BLaER1 (cell line): ENCODE results near the gene PTPRO.

Source experiments
- H3K27ac ChIP-seq: shearing (Covaris generic); formaldehyde crosslinking; 2 replicates; pipeline ENCODE4 v1.8.1; 2022
- H3K27me3 ChIP-seq: shearing (Covaris generic); formaldehyde crosslinking; 2 replicates; pipeline ENCODE4 v1.8.1; 2022
- H3K36me3 ChIP-seq: shearing (Covaris generic); formaldehyde crosslinking; 2 replicates; pipeline ENCODE4 v1.8.1; 2022
- H3K4me1 ChIP-seq: shearing (Covaris generic); formaldehyde crosslinking; 2 replicates; pipeline ENCODE4 v1.8.1; 2022
- H3K4me2 ChIP-seq: shearing (Covaris generic); formaldehyde crosslinking; 2 replicates; pipeline ENCODE4 v1.8.1; 2022
- H3K4me3 ChIP-seq: shearing (Covaris generic); formaldehyde crosslinking; 2 replicates; pipeline ENCODE4 v1.8.1; 2022
- H3K9ac ChIP-seq: shearing (Covaris generic); formaldehyde crosslinking; 2 replicates; pipeline ENCODE4 v1.8.1; 2022
- H3K9me3 ChIP-seq: shearing (Covaris generic); formaldehyde crosslinking; 2 replicates; pipeline ENCODE4 v1.8.1; 2022
- H4K20me1 ChIP-seq: shearing (Covaris generic); formaldehyde crosslinking; 2 replicates; pipeline ENCODE4 v1.8.1; 2022
- Cebpa-rat ChIP-seq: shearing (Covaris generic); IDR thresholded peaks from 2 replicates; pipeline ENCODE4 v1.8.1; 2022

Gene PTPRO

DNA sequence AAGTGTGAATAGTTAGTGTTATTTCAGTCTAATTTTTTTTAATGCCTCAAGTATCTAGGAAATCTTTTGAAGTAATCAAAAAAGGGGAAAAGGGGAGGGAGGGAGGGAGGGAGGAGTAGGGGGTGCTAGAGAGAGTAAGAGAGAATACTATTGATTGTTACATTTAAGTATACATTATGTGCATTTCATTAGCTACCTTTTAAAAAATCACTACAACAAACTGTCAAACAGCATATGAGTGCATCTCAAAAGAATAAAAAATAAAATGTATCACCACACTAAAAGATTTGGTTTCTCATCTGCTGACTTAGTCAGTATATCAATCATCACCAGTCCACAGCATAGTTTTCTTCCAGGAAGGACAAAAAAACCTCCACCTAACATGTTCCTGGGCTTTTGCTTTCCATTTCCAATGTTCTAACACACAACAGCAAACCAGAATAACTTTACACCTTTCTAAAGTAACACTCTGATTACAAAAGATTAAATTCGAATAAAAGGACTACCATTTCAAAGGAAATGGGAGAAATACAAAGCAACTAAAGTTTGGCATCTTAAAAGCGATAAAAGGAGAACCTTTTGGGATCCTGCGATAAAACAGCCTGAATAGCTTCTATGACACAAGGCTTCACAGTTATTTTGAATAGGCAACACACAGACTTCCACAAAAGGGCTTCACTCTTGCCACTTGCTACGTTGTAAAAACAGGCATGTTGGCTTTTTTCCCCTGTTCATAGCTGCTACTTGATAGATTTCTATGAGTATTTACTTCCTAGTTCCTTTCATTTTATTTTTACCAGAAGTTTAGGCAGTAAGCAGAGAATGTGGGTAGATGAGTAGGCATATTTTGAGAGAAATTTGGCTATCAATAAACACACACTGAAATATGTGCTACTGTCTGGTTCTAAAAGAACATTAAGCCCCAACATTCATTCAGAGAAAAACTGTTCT lies 306.0 kb downstream of the PTPRO start:
- no peak overlapping the region for H3K4me3 ChIP-seq
- no peaks in the 10 kb centered on the region for H3K27me3 ChIP-seq
- no peak overlapping the region for H3K27ac ChIP-seq
- no peak for TF ChIP-seq Cebpa-rat
- peaks cover 19% of the 10 kb centered on the region for H3K4me1 ChIP-seq
- no peaks in the 10 kb centered on the region for H3K36me3 ChIP-seq
- peak overlapping the region; percentile 26 for H3K4me2 ChIP-seq
- no peaks in the 10 kb centered on the region for H3K9me3 ChIP-seq
- H4K20me1 ChIP-seq: no peaks in the 10 kb centered on the region
- H3K9ac ChIP-seq: no peak overlapping the region

- H3K4me3 ChIP-seq: no peak overlapping the region
- no peak for TF ChIP-seq Cebpa-rat
- no peaks in the 10 kb centered on the region for H4K20me1 ChIP-seq
- H3K27me3 ChIP-seq: no peaks in the 10 kb centered on the region
- peak overlapping the region; percentile 32; the same call in 1 of the 2 replicates for H3K4me2 ChIP-seq
- H3K4me1 ChIP-seq: peaks cover 19% of the 10 kb centered on the region
- no peaks in the 10 kb centered on the region for H3K9me3 ChIP-seq
- H3K9ac ChIP-seq: no peak overlapping the region
- no peak overlapping the region for H3K27ac ChIP-seq
- H3K36me3 ChIP-seq: no peaks in the 10 kb centered on the region
Measured at GRCh38 chr12:15629108-15629507, 306.8 kb downstream of the PTPRO start.

- Histone ChIP-seq H4K20me1 (no peaks in the 10 kb centered on the region), H3K9me3 (no peaks in the 10 kb centered on the region), H3K27me3 (no peaks in the 10 kb centered on the region), H3K36me3 (no peaks in the 10 kb centered on the region), H3K4me2 (no peak overlapping the region; the same call in 1 of the 2 replicates), H3K27ac (no peak overlapping the region), H3K4me1 (peaks cover 19% of the 10 kb centered on the region), H3K9ac (no peak overlapping the region), H3K4me3 (no peak overlapping the region)
- TF ChIP-seq Cebpa-rat: no peak
Measured at GRCh38 chr12:15629761-15630160, 307.5 kb downstream of the PTPRO start.

- no peaks in the 10 kb centered on the region for H3K27me3 ChIP-seq
- H3K4me1 ChIP-seq: peaks cover 19% of the 10 kb centered on the region
- no peak for TF ChIP-seq Cebpa-rat
- H3K27ac ChIP-seq: no peak overlapping the region
- H3K9me3 ChIP-seq: no peaks in the 10 kb centered on the region
- H4K20me1 ChIP-seq: no peaks in the 10 kb centered on the region
- H3K4me2 ChIP-seq: no peak overlapping the region
- no peak overlapping the region for H3K9ac ChIP-seq
- no peak overlapping the region for H3K4me3 ChIP-seq
- no peaks in the 10 kb centered on the region for H3K36me3 ChIP-seq
Measured at GRCh38 chr12:15631007-15631715, 308.9 kb downstream of the PTPRO start.

DNA sequence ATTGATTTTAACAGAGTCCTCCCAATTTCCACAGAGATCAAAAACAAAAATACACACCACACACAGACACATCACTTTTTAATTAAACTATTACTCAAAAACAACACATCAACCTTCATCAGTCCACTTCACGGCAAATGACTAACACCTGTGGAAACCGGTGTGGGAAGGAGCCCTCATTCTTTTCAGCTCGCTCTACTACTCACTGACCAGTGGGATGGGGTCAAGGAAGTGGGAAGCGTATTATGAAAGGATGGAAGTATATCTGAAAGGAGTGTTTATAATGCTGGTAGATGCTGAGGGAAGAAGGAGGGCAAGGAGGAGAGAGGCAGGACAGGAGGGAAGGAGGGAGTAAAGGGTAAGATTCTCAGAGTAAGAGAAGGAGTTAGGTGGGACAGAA lies 310.4 kb downstream of the PTPRO start:
- no peaks in the 10 kb centered on the region for H3K9me3 ChIP-seq
- no peaks in the 10 kb centered on the region for H3K36me3 ChIP-seq
- H3K4me3 ChIP-seq: no peak overlapping the region
- H3K9ac ChIP-seq: no peak overlapping the region
- H3K4me2 ChIP-seq: no peak overlapping the region
- peaks cover 14% of the 10 kb centered on the region for H3K4me1 ChIP-seq
- H4K20me1 ChIP-seq: no peaks in the 10 kb centered on the region
- TF ChIP-seq Cebpa-rat: no peak
- no peak overlapping the region for H3K27ac ChIP-seq
- no peaks in the 10 kb centered on the region for H3K27me3 ChIP-seq

DNA sequence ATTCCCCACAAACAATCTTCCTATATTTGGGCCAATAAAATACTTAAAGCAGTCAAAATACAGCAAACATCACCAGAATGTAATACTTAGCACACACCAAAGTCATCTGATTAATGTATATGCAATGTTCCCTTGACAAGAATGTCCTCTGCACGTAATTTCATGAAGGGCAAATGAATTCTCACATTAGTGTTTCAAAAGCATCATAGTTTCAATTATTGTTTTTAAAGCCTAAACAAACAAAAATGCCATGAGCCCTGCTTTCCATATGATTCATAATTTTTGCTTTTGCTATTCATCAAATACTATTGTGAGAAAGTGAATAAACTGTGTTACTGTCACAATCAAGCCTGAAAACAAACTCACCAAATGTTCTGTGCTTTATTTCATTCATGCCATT lies 310.9 kb downstream of the PTPRO start:
- H4K20me1 ChIP-seq: no peaks in the 10 kb centered on the region
- H3K4me3 ChIP-seq: no peak overlapping the region
- no peaks in the 10 kb centered on the region for H3K9me3 ChIP-seq
- no peak overlapping the region for H3K9ac ChIP-seq
- no peaks in the 10 kb centered on the region for H3K36me3 ChIP-seq
- no peaks in the 10 kb centered on the region for H3K27me3 ChIP-seq
- no peak overlapping the region for H3K27ac ChIP-seq
- H3K4me1 ChIP-seq: peaks cover 11% of the 10 kb centered on the region
- no peak overlapping the region for H3K4me2 ChIP-seq
- no peak for TF ChIP-seq Cebpa-rat

DNA sequence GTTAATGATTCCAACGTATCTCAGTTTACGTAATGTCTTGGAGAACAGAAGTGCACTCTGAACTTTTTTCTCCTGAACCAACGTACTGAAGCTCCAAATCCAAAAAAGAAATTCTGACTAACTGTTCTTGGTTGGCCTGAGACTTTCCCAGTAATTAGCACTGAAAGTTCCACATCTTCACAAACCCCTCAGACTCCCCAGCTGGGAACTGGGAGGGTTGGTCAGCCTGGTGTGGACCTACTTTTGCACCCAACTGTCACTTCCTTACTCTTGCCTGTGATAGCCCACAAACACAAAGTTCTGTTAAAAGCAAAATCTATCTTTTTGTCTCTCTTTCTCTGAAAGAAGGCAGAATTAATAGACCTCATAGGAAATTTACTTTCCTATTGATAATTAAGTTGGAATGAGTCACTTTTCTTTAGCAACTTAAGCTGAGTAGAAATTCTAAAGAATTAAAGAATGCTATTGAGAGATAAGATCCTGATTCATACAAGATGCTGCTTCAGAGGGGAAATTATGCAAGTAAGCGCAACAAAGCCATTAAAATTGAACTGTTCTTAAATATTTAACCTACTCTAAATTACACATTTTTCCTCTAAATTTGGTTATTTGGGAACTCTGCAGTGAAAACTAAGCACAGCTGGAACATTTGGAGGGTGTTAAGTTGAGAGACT lies 311.8 kb downstream of the PTPRO start:
- Histone ChIP-seq H3K9me3 (no peaks in the 10 kb centered on the region), H3K4me2 (no peak overlapping the region), H3K36me3 (no peaks in the 10 kb centered on the region), H3K4me3 (no peak overlapping the region), H3K4me1 (peaks cover 2% of the 10 kb centered on the region), H4K20me1 (no peaks in the 10 kb centered on the region), H3K9ac (no peak overlapping the region), H3K27ac (no peak overlapping the region), H3K27me3 (no peaks in the 10 kb centered on the region)
- TF ChIP-seq Cebpa-rat: no peak

- H3K27ac ChIP-seq: no peak overlapping the region
- no peaks in the 10 kb centered on the region for H3K9me3 ChIP-seq
- H3K27me3 ChIP-seq: no peaks in the 10 kb centered on the region
- no peak overlapping the region for H3K9ac ChIP-seq
- TF ChIP-seq Cebpa-rat: no peak
- H3K36me3 ChIP-seq: no peaks in the 10 kb centered on the region
- H3K4me2 ChIP-seq: no peak overlapping the region
- no peaks in the 10 kb centered on the region for H3K4me1 ChIP-seq
- no peaks in the 10 kb centered on the region for H4K20me1 ChIP-seq
- no peak overlapping the region for H3K4me3 ChIP-seq
Measured at GRCh38 chr12:15636060-15636890, 314.0 kb downstream of the PTPRO start.

DNA sequence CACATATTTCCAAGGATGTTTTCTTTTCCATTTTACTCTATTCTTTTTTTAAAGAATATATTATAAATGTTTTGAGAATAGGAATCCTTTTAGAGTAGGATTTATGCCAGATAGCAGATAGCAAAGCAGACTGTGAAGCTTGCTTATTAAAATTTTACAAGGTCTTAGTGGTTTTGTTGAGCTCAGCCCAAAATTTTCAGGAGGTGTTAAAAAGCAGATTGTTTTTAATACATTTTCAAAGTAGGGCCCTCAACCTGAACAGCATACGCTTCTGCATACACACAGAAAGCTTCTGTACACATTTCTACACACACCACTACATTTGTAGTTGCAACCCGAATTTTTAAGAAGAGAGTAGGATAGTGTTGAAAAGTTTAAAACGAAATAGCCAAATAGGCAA lies 315.9 kb downstream of the PTPRO start:
- Histone ChIP-seq H3K4me1 (no peaks in the 10 kb centered on the region), H3K27ac (no peak overlapping the region), H3K4me3 (no peak overlapping the region), H3K27me3 (no peaks in the 10 kb centered on the region), H4K20me1 (no peaks in the 10 kb centered on the region), H3K4me2 (no peak overlapping the region), H3K36me3 (no peaks in the 10 kb centered on the region), H3K9me3 (no peaks in the 10 kb centered on the region), H3K9ac (no peak overlapping the region)
- TF ChIP-seq Cebpa-rat: no peak
